ENCODE measurements around the gene MAPK8IP3. TPM values are rescaled to one million over a fixed set of nuclear protein-coding genes. Genes with fewer than 3 reads are reported as not detected.

MAPK8IP3 gene
- total RNA-seq, 3 donors from 2014 or later = 41.1 to 82.6 (median 71.6) TPM

GRCh38 chr16:1769402-1770300 is 63.7 kb downstream of the MAPK8IP3 start:
- no peak for TF ChIP-seq POLR2AphosphoS5 (IDR thresholded peaks at IDR 0.05)
- Histone ChIP-seq H3K27me3 (no peaks in the 10 kb centered on the region), H3K4me3 (peak overlapping the region in 2 of 3 donors; percentile 91 to 94), H3K36me3 (peaks cover 5% of the 10 kb centered on the region), H3K4me1 (peaks cover 16 to 21% of the 10 kb centered on the region in 2 donors), H3K9me3 (no peaks in the 10 kb centered on the region), H3K27ac (peak overlapping the region; percentile 51 to 69)
- intact Hi-C loops (cut with DNase I; ENCODE audit: low total_unique reads) = no loop called here
- no peak for DNase-seq (ENCODE audit: low spot score in 2 of 2)

- H3K4me3 ChIP-seq = peak overlapping the region; percentile 91 to 97 (median 94)
- intact Hi-C loops (cut with DNase I; ENCODE audit: low total_unique reads) = no loop called here
- DNase-seq (ENCODE audit: low spot score in 2 of 2) = peak; percentile 56 to 67
- H3K9me3 ChIP-seq = no peaks in the 10 kb centered on the region
- peak overlapping the region; percentile 51 to 69 for H3K27ac ChIP-seq
- TF ChIP-seq POLR2AphosphoS5 (IDR thresholded peaks at IDR 0.05) = peak in 2 of 3 donors; percentile 35 to 41
- peak in 1 of 3 donors; percentile 8 for TF ChIP-seq CTCF (IDR thresholded peaks at IDR 0.05)
- no peak for TF ChIP-seq POLR2A (IDR thresholded peaks at IDR 0.05)
- H3K27me3 ChIP-seq = no peaks in the 10 kb centered on the region
- peaks cover 16 to 25% of the 10 kb centered on the region in 2 donors for H3K4me1 ChIP-seq
- H3K36me3 ChIP-seq = no peaks in the 10 kb centered on the region
Measured at GRCh38 chr16:1770328-1771187, 64.6 kb downstream of the MAPK8IP3 start.

GRCh38 chr16:1771188-1771863 is 65.3 kb downstream of the MAPK8IP3 start, which contains the start of gene NME3:
Gene NME3, minus strand, starts transcription at chr16:1771543. Its CDS starts 9 bp downstream, at chr16:1771534.
- H3K9me3 ChIP-seq = no peaks in the 10 kb centered on the region
- peaks cover 16 to 25% of the 10 kb centered on the region in 2 donors for H3K4me1 ChIP-seq
- intact Hi-C loops (cut with DNase I; ENCODE audit: low total_unique reads) = no loop called here
- no peaks in the 10 kb centered on the region for H3K36me3 ChIP-seq
- no peaks in the 10 kb centered on the region for H3K27me3 ChIP-seq
- peak within 1 kb of the TSS; percentile 91 to 97 (median 94) for H3K4me3 ChIP-seq
- TF ChIP-seq POLR2AphosphoS5 (IDR thresholded peaks at IDR 0.05) (no peak), POLR2A (IDR thresholded peaks at IDR 0.05) (no peak), CTCF (IDR thresholded peaks at IDR 0.05) (no peak)
- peak; percentile 65 to 79 for DNase-seq (ENCODE audit: low spot score in 2 of 2)
- H3K27ac ChIP-seq = peak within 1 kb of the TSS; percentile 51 to 69

- H3K4me1 ChIP-seq = peaks cover 16 to 25% of the 10 kb centered on the region in 2 donors
- peak overlapping the region; percentile 91 to 97 (median 94) for H3K4me3 ChIP-seq
- H3K9me3 ChIP-seq = no peaks in the 10 kb centered on the region
- H3K27me3 ChIP-seq = no peaks in the 10 kb centered on the region
- no peak for DNase-seq (ENCODE audit: low spot score in 2 of 2)
- H3K36me3 ChIP-seq = peaks cover 5% of the 10 kb centered on the region
- peak overlapping the region; percentile 51 to 69 for H3K27ac ChIP-seq
- TF ChIP-seq CTCF (IDR thresholded peaks at IDR 0.05) (no peak), POLR2A (IDR thresholded peaks at IDR 0.05) (no peak), POLR2AphosphoS5 (IDR thresholded peaks at IDR 0.05) (no peak)
- intact Hi-C loops (cut with DNase I; ENCODE audit: low total_unique reads) = no loop called here
Measured at GRCh38 chr16:1771864-1772361, 65.9 kb downstream of the MAPK8IP3 start.
